Body of pancreas (tissue), 4 donors: ENCODE measurements around the gene FBLL1.

ENCODE experiments used
- CTCF ChIP-seq, 7 experiments: fragments of 450-650 bp in 4 of 7; fragments of 200-600 bp in 3 of 7; sonication (generic) in 3 of 7; IDR thresholded peaks; one replicate each; pipeline ENCODE4 v1.5.1; 2016 to 2019; ENCODE audit warnings: antibody characterized with exemption in 7 of 7
- POLR2A ChIP-seq, 3 donors: fragments of 450-650 bp; IDR thresholded peaks; one replicate each; pipeline ENCODE4 v1.6.1; 2016; ENCODE audit warnings: antibody characterized with exemption in 3 of 3, mild to moderate bottlenecking in 2 of 3

- TF ChIP-seq CTCF (IDR thresholded peaks at IDR 0.05) (no peak), POLR2A (IDR thresholded peaks at IDR 0.05) (no peak)
These were observed 48.9 kb downstream of the FBLL1 start for GRCh38 chr5:168578006-168578405.
